ENCODE data around the gene COASY. TPM values are rescaled to one million over a fixed set of nuclear protein-coding genes. Genes with fewer than 3 reads are reported as not detected.
A peak's percentile ranks its signal among the peaks of the same experiment; 100 is the strongest.

COASY gene
- total RNA-seq, 1 experiment from 2014 or later = 131 TPM

GRCh38 chr17:42537156-42537805 is 24.7 kb upstream of the COASY start:
- CTCF ChIA-PET = interaction anchor here (0.8 to 7.1 kb wide), 9 partner anchors 9 to 315 kb away, joined by 3 to 65 read pairs (median 4); partner anchors contain the start of genes PSMC3IP and STAT3
- POLR2A ChIA-PET = interaction anchor here (0.7 to 2.3 kb wide), 3 partner anchors 11 to 40 kb away, joined by 3 to 15 read pairs (median 3); no protein-coding TSS in a partner anchor
- peak; percentile 2; the same call in 1 of the 2 replicates for ATAC-seq

GRCh38 chr17:42537826-42538451 is 24.0 kb upstream of the COASY start:
- Mint-ChIP-seq H3K4me3 (peak overlapping the region; percentile 74), H3K9me3 (no peaks in the 10 kb centered on the region), H3K27me3 (ENCODE audit: low read depth) (peaks cover 11% of the 10 kb centered on the region), H3K36me3 (peaks cover 12% of the 10 kb centered on the region; the same call in 1 of the 2 replicates), H3K4me1 (peaks cover 27% of the 10 kb centered on the region), H3K27ac (peak overlapping the region; percentile 62)
- ATAC-seq (no peak), DNase-seq (ENCODE audit: low spot score) (no peak)
- POLR2A ChIA-PET = no interaction called here
- CTCF ChIA-PET = interaction anchor here (2.9 to 7.1 kb wide), 2 partner anchors 10 to 11 kb away, joined by 36 to 65 read pairs; no protein-coding TSS in a partner anchor
- no peak for TF ChIP-seq CDX4 (CRISPR knock-in tag; IDR thresholded peaks at IDR 0.05; ENCODE audit: borderline replicate concordance)
- TF ChIP-seq SMAD3 (CRISPR knock-in tag; IDR thresholded peaks at IDR 0.05; ENCODE audit: borderline replicate concordance) = no peak
- TF ChIP-seq ATF3 (CRISPR knock-in tag; conservative IDR thresholded peaks at IDR 0.05) = no peak
- no peak for TF ChIP-seq MLX (CRISPR knock-in tag; IDR thresholded peaks at IDR 0.05)
- TF ChIP-seq AR (CRISPR knock-in tag; IDR thresholded peaks at IDR 0.05) = no peak
- no peak for TF ChIP-seq SOX15 (CRISPR knock-in tag; IDR thresholded peaks at IDR 0.05)

More at GRCh38 chr17:42537156-42537805, 24.7 kb upstream of the COASY start:
- Mint-ChIP-seq H3K27ac (peak overlapping the region; percentile 65; the same call in 1 of the 2 replicates), H3K36me3 (peaks cover 12% of the 10 kb centered on the region; the same call in 1 of the 2 replicates), H3K9me3 (no peaks in the 10 kb centered on the region), H3K4me1 (peaks cover 27% of the 10 kb centered on the region), H3K4me3 (peak overlapping the region; percentile 74), H3K27me3 (ENCODE audit: low read depth) (peaks cover 13% of the 10 kb centered on the region)
- no peak for DNase-seq (ENCODE audit: low spot score)
- no peak for TF ChIP-seq CREM (CRISPR knock-in tag; IDR thresholded peaks at IDR 0.05)
- TF ChIP-seq ZNF396 (CRISPR knock-in tag; IDR thresholded peaks at IDR 0.05; ENCODE audit: borderline replicate concordance) = no peak
- no peak for TF ChIP-seq CBFB (CRISPR knock-in tag; IDR thresholded peaks at IDR 0.05; ENCODE audit: low read depth)
- no peak for TF ChIP-seq E2F5 (CRISPR knock-in tag; IDR thresholded peaks at IDR 0.05)
- TF ChIP-seq E2F1 (CRISPR knock-in tag; IDR thresholded peaks at IDR 0.05) = no peak
- no peak for TF ChIP-seq ZNF425 (CRISPR knock-in tag; conservative IDR thresholded peaks at IDR 0.05)
- TF ChIP-seq FOXK1 (CRISPR knock-in tag; IDR thresholded peaks at IDR 0.05) = no peak
- TF ChIP-seq IRF2 (CRISPR knock-in tag; IDR thresholded peaks at IDR 0.05; ENCODE audit: borderline replicate concordance, low read depth) = no peak
- TF ChIP-seq NFE2L1 (CRISPR knock-in tag; IDR thresholded peaks at IDR 0.05) = no peak
- no peak for TF ChIP-seq ZNF416 (CRISPR knock-in tag; IDR thresholded peaks at IDR 0.05)
- no peak for TF ChIP-seq CREB1 (CRISPR knock-in tag; IDR thresholded peaks at IDR 0.05)
- TF ChIP-seq ZSCAN18 (CRISPR knock-in tag; IDR thresholded peaks at IDR 0.05) = no peak

All from WTC11 (cell line).